KOPT-K1 (cell line): ENCODE data around the gene GNG7.

Experiments
- H3K27ac ChIP-seq: fragments of 200-600 bp; sonication (generic); 2 replicates; pipeline ENCODE4 v1.5.1; 2016; ENCODE audit warnings: antibody characterized with exemption, mild to moderate bottlenecking, low read depth, low read length; ENCODE audit not compliant: poor library complexity, severe bottlenecking
- H3K36me3 ChIP-seq: fragments of 200-600 bp; sonication (generic); 2 replicates; pipeline ENCODE4 v1.5.1; 2017; ENCODE audit warnings: antibody characterized with exemption, mild to moderate bottlenecking, low read length, moderate library complexity; ENCODE audit not compliant: insufficient read depth
- H3K9me3 ChIP-seq: fragments of 200-600 bp; sonication (generic); 2 replicates; pipeline ENCODE4 v1.5.1; 2017; ENCODE audit warnings: antibody characterized with exemption, low read length, mild to moderate bottlenecking; ENCODE audit not compliant: insufficient read depth, poor library complexity, severe bottlenecking

The GNG7 gene

GRCh38 chr19:2702170-2703076 is at the start of gene GNG7:
GNG7 (minus strand) TSS chr19:2702694; CDS start chr19:2520688, 182,006 bp downstream.
- Histone ChIP-seq H3K27ac (no peak within 1 kb of the TSS), H3K9me3 (no peaks in the 10 kb centered on the region), H3K36me3 (no peaks in the 10 kb centered on the region)

DNA sequence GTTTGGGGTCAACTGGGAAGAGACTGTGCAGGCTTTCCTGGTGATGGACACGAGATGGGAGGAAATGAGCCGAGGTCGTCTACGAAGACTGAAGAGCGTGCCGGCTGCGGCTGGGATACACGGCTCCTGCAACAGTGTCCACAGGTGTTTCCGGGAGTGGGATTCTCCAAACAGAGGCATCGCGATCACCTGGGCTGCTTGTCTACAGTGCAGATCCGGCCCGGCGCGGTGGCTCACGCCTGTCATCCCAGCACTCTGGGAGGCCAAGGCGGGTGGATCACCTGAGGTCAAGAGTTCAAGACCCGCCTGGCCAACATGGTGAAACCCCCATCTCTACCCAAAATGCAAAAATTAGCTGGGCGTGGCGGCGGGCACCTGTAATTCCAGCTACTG is 48.9 kb upstream of the GNG7 start:
- Histone ChIP-seq H3K9me3 (no peaks in the 10 kb centered on the region), H3K36me3 (peaks cover 38% of the 10 kb centered on the region), H3K27ac (no peak overlapping the region)

DNA sequence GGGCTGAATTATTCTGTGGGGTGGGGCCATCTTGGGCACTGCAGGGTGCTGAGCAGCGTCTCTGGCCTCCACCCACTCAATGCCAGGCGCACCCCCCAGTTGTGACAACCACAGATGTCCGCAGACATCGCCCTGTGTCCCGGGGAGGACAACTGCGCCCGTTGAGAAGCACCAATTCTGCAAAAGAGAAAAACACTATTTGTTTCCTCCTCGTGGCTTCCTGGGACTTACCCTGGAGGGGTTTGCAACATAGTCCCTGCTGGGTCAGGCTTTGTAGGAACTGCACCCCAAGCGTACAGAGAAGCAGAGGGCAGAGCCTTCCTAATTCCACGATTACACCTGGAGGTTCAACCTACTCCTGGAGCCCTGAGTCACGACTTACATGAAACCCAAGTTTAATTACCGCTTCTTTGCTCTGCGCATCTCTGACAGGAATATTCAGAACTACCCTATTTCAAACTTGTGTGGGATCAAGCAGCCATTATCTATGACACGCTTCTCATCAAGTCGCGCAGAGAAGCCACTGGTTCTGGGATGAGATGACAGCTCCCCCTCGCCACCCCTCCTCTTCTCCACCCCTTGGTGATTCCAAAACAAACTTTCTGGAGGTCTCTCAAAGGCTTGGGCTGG is 48.4 kb upstream of the GNG7 start:
- H3K36me3 ChIP-seq = peaks cover 34% of the 10 kb centered on the region
- no peaks in the 10 kb centered on the region for H3K9me3 ChIP-seq

GRCh38 chr19:2747349-2747748 is 44.9 kb upstream of the GNG7 start:
- Histone ChIP-seq H3K27ac (no peak overlapping the region), H3K36me3 (no peaks in the 10 kb centered on the region), H3K9me3 (no peaks in the 10 kb centered on the region)

More for the DNA sequence above, 48.4 kb upstream of the GNG7 start:
- no peak overlapping the region for H3K27ac ChIP-seq

DNA sequence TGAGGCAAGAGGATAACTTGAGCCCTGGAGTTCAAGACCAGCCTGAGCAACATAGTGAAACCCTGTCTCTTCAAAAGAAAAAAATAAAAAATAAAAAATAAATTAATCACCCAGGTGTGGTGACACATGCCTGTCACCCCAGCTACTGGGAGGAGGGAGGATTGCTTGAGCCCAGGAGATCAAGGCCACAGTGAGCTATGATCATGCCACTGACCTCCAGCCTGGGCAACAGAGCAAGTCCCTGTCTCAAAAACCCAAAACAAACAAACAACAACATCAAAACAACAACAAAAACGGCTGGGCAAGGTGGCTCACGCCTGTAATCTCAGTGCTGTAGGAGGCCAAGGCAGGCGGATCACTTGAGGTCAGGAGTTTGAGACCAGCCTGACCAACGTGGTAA is 41.6 kb upstream of the GNG7 start:
- H3K9me3 ChIP-seq = no peaks in the 10 kb centered on the region
- no peaks in the 10 kb centered on the region for H3K36me3 ChIP-seq
- H3K27ac ChIP-seq = no peak overlapping the region

DNA sequence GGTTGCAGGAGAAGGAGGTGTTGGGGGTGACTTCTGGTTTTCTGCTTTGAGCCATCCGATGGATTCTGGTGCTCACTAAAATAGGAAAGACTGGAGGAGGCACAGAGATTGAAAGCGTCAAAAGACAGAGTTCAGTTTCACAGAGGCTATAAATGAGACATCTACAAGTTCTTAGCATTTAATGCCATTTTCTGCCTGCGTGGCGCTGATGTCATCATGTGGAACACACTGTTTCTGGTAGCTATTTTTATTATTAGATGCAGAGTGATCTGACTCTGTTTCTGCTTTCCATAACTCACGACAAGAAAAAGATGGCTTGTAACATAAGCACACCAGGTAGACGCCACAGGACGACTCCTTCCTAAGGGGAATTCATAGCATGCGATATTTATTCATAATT is 40.6 kb upstream of the GNG7 start:
- Histone ChIP-seq H3K27ac (no peak overlapping the region), H3K9me3 (no peaks in the 10 kb centered on the region), H3K36me3 (no peaks in the 10 kb centered on the region)

DNA sequence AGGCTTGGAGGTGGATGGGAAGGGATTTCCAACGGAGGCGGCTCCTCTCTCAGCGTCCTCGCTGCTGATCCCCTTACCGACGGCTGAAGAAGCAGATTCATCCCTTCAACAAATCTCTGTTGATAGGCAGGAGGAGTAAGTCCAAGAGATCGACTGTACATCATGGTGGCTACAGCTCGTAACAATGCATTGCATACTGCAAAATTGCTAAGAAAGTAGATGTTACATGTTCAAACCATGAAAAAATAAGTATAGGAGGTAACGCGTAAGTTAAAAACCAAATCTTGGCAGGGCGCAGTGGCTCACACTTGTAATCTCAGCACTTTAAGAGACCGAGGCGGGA is 37.8 kb upstream of the GNG7 start:
- no peak overlapping the region for H3K27ac ChIP-seq
- H3K36me3 ChIP-seq = peaks cover 21% of the 10 kb centered on the region
- H3K9me3 ChIP-seq = no peaks in the 10 kb centered on the region

- Histone ChIP-seq H3K9me3 (no peaks in the 10 kb centered on the region), H3K27ac (peak within 1 kb of the TSS; percentile 64), H3K36me3 (peaks cover 27% of the 10 kb centered on the region)
Observed at GRCh38 chr19:2739602-2740313, 37.3 kb upstream of the GNG7 start, which contains the start of gene SLC39A3. SLC39A3 (minus strand) TSS chr19:2740017; CDS start chr19:2737257, 2,760 bp downstream.

GRCh38 chr19:2736550-2737190 is 34.2 kb upstream of the GNG7 start:
- H3K9me3 ChIP-seq = no peaks in the 10 kb centered on the region
- H3K36me3 ChIP-seq = peaks cover 56% of the 10 kb centered on the region
- no peak overlapping the region for H3K27ac ChIP-seq

DNA sequence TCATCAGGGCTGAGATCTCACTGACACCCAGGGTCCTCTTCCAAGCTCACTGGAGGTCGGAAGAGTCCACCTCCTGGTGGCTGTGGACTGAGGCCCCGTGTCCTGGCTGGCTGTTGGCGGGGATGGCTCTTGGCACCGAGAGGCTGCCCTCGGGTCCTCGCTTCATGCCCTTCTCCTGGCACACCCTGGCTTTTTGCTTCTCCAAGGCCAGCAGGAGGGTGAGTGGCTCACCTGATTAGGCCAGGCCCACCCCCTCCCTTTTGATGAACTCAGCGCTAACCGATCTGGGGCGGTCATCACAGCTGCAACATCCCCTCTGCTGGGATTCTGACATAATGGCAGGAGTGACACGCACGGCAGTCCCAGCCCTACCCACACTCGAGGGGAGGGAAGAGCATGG is 32.9 kb upstream of the GNG7 start:
- Histone ChIP-seq H3K36me3 (peaks cover 67% of the 10 kb centered on the region), H3K27ac (no peak overlapping the region)

DNA sequence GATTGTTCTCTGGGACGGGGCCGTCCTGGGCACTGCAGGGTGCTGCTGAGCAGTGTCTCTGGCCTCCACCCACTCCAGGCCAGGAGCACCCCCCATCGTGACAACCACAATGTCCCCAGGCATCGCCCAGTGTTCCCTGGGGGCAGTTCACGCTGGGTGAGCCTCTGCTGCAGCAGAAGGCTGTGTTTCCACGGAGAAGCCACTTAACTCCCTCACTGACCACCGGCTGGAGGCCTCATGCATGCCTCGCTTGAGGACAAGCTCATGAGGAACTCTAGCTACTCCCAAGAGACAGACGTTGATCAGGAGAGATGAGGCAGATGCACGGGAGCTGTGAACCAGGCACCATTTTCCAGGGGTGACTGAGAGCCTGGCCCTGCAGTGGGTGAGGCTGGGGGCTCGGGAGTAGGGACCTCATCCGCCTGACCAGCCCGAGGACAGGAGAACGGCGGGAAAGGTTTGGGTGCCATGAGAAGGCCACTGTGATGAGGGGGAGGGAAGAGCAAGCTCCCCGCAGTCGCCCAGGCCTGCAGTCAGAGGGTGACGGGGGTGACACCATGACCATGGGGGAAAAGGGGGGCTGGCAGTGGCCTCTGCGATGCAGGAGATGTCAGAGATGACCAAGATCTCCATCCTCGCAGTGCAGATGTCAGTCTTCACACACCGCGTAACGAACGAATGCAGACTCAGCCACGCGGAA is 32.2 kb upstream of the GNG7 start:
- peaks cover 67% of the 10 kb centered on the region for H3K36me3 ChIP-seq
- H3K27ac ChIP-seq = no peak overlapping the region
- no peaks in the 10 kb centered on the region for H3K9me3 ChIP-seq

More for the DNA sequence above, 32.9 kb upstream of the GNG7 start:
- no peaks in the 10 kb centered on the region for H3K9me3 ChIP-seq

GRCh38 chr19:2733930-2734588 is 31.6 kb upstream of the GNG7 start:
- Histone ChIP-seq H3K27ac (no peak overlapping the region), H3K36me3 (peaks cover 67% of the 10 kb centered on the region), H3K9me3 (no peaks in the 10 kb centered on the region)

GRCh38 chr19:2732883-2733282 is 30.4 kb upstream of the GNG7 start:
- H3K27ac ChIP-seq = no peak overlapping the region
- H3K36me3 ChIP-seq = peaks cover 67% of the 10 kb centered on the region
- H3K9me3 ChIP-seq = no peaks in the 10 kb centered on the region

DNA sequence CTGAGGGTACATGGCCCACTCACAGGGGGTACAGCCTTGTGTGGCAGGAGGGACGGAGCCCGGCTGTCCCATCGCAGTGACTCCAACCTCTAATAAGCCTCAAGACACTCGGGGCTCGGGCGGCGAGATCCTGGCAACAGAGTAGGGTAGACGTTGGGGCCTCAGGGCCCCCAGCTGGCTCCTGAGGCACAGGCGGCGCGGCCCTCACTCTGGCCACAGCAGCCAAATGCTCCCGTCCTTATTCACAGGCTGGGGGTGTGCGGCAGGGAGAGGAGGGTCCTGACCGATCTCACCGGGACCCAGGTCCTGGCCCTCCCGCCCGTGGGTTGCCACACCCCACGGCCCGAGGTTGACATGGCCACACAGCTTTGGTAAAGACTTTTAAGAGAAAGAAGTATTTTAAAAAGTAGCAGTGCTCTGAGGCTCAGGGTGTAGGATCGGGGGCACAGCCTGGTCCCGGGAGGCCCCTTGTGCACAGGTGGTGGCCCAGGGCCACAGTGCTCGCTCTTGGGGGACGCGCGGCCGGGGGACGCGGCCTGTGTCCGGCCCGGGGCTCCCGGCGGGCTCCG is 29.7 kb upstream of the GNG7 start:
- H3K9me3 ChIP-seq = no peaks in the 10 kb centered on the region
- H3K27ac ChIP-seq = no peak overlapping the region
- peaks cover 66% of the 10 kb centered on the region for H3K36me3 ChIP-seq
